Neural cell (in vitro differentiated cells): ENCODE results near the gene CDKAL1.

Experiments used
- CTCF ChIP-seq: fragments of 450-650 bp; IDR thresholded peaks from 2 replicates; pipeline ENCODE4 v1.5.1; 2014; ENCODE audit warnings: antibody characterized with exemption, mild to moderate bottlenecking, moderate library complexity; ENCODE audit not compliant: poor library complexity, severe bottlenecking
- EP300 ChIP-seq: fragments of 450-650 bp; conservative IDR thresholded peaks from 2 replicates; pipeline ENCODE4 v1.6.1; 2014; ENCODE audit warnings: antibody characterized with exemption, mild to moderate bottlenecking, moderate library complexity; ENCODE audit not compliant: poor library complexity, severe bottlenecking
- EZH2 ChIP-seq: fragments of 200-600, 300-800 bp; shearing (Covaris generic), sonication (generic); IDR thresholded peaks from 2 replicates; pipeline ENCODE4 v1.6.1; 2014; ENCODE audit warnings: antibody characterized with exemption, low read length, borderline replicate concordance, mild to moderate bottlenecking; ENCODE audit not compliant: insufficient read depth, poor library complexity, severe bottlenecking
- MXI1 ChIP-seq: fragments of 450-650 bp; conservative IDR thresholded peaks from 2 replicates; pipeline ENCODE4 v1.6.1; 2014; ENCODE audit warnings: antibody characterized with exemption, mild to moderate bottlenecking; ENCODE audit not compliant: poor library complexity, severe bottlenecking
- POLR2AphosphoS5 ChIP-seq: IDR thresholded peaks from 2 replicates; pipeline ENCODE4 v1.6.1; 2012
- RAD21 ChIP-seq: fragments of 450-650 bp; conservative IDR thresholded peaks from 2 replicates; pipeline ENCODE4 v1.6.1; 2014; ENCODE audit warnings: antibody characterized with exemption, mild to moderate bottlenecking, moderate library complexity
- SMC3 ChIP-seq: fragments of 450-650 bp; conservative IDR thresholded peaks from 2 replicates; pipeline ENCODE4 v1.6.1; 2014; ENCODE audit warnings: antibody characterized with exemption, mild to moderate bottlenecking, moderate library complexity; ENCODE audit not compliant: poor library complexity
- TAF1 ChIP-seq: IDR thresholded peaks from 2 replicates; pipeline ENCODE4 v1.6.1; 2012; ENCODE audit warnings: low read depth
- TF ChIP-seq, protein P1 (sequence below): IDR thresholded peaks from 2 replicates; pipeline ENCODE4 v1.6.1; 2012; ENCODE audit warnings: borderline replicate concordance

- TF ChIP-seq CTCF (no peak), EZH2 (no peak), POLR2AphosphoS5 (no peak), SMC3 (no peak), MXI1 (no peak), EP300 (no peak), TAF1 (no peak), RAD21 (no peak)
- TF ChIP-seq, protein P1, sequence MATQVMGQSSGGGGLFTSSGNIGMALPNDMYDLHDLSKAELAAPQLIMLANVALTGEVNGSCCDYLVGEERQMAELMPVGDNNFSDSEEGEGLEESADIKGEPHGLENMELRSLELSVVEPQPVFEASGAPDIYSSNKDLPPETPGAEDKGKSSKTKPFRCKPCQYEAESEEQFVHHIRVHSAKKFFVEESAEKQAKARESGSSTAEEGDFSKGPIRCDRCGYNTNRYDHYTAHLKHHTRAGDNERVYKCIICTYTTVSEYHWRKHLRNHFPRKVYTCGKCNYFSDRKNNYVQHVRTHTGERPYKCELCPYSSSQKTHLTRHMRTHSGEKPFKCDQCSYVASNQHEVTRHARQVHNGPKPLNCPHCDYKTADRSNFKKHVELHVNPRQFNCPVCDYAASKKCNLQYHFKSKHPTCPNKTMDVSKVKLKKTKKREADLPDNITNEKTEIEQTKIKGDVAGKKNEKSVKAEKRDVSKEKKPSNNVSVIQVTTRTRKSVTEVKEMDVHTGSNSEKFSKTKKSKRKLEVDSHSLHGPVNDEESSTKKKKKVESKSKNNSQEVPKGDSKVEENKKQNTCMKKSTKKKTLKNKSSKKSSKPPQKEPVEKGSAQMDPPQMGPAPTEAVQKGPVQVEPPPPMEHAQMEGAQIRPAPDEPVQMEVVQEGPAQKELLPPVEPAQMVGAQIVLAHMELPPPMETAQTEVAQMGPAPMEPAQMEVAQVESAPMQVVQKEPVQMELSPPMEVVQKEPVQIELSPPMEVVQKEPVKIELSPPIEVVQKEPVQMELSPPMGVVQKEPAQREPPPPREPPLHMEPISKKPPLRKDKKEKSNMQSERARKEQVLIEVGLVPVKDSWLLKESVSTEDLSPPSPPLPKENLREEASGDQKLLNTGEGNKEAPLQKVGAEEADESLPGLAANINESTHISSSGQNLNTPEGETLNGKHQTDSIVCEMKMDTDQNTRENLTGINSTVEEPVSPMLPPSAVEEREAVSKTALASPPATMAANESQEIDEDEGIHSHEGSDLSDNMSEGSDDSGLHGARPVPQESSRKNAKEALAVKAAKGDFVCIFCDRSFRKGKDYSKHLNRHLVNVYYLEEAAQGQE: no peak
Observed at GRCh38 chr6:21137700-21138335, 603.6 kb downstream of the CDKAL1 start.
